CD1c-positive myeloid dendritic cell (primary cell): ENCODE data around the gene RCC2.

Experiments
- DNase-seq: peaks from one replicate; pipeline ENCODE4 v3.0.0-alpha.2; 2016; ENCODE audit errors: extremely low spot score

Gene RCC2

DNA sequence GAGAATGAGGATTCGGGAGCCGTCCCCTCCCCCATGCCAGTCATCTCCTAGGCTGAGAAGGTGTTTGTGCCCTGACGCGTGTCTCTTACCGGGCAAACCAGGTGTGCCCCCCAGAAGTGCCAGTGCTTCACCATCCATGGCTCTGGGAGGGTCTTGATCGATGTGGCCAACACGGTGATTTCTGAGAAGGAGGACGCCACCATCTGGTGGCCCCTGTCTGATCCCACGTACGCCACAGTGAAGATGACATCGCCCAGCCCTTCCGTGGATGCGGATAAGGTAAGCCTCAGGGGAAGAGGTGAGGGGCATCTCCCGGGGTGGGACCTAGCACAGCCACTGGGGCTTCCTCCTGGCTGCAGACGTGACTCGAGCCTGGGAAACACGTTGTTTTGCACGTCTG is 66.5 kb downstream of the RCC2 start:
- DNase-seq, result no peak

DNA sequence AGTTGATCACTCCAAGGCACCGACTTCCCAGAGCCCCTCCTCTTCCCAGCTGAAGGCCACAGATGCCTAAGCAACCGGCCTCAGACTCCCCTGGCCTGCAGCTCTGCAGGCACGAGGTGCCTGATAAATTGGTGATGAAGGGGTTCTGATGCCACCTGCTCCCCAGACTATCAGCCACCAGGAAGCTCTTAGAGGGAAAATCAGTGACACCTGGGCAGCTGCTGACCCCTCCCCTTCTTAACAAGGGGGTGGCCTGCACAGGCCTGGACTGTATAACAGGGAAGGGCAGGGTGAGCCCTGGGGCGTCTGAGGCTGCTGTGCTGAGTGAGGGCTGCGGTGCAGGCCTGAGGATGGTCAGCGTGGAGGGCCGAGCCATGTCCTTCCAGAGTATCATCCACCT is 67.6 kb downstream of the RCC2 start, which contains the start of gene PADI6:
TSS of gene PADI6 (plus strand) at position 301 of the 400 bp plus-strand sequence. CDS start at position 351, 50 bp downstream.
- DNase-seq, result no peak

DNA sequence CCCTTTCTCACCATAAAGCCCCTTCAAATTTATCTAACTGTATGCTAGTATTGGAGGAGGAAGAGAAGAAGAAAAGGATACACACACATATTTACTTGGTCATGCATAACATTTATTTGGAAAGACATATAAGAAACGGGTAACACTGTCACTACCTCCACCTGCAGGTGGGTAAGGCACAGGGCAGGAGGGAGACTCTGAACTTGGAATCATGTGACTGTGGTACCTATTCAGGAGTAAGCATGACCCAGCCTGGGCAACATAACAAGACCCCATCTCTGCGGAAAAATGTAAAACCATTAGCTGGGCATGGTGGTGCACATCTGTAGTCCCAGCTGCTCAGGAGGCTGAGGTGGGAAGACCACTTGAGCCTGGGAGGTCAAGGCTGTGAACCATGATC is 68.9 kb downstream of the RCC2 start:
- no peak for DNase-seq

DNA sequence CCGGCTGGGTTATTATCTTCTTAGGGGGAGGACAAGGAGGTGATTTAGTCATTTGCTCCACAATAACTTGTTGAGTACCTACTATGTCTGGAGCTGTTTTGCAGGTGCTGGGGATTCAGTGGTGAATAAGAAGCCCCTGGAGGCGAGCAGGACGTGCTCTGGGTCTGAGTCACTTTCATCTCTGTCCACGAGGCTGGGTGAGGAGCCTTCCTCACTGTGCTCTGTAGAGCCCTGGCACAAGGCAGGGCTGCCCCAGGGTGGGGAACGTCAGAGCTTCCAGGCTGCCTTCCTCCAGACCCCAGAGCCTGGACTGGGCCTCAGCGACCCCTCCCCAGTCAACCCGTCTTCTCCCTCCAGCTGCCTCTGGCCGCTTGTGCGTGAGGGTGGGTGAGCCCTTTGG is 70.0 kb downstream of the RCC2 start:
- DNase-seq, result no peak

DNA sequence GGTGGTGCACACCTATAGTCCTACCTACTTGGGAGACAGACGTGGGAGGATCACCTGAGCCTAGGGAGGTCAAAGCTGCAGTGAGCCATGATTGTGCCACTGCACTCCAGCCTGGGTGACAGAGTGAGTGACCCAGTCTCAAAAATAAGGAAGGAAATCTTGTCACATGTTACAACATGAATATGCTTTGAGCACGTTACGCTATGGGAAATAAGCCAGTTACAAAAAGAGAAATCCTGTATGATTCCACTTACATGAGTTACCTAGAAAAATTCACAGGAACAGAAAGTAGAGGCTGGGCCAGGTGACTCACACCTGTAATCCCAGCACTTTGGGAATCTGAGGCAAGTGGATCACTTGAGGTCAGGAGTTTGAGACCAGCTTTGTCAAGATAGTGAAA is 74.2 kb downstream of the RCC2 start:
- peak; percentile 68 for DNase-seq

DNA sequence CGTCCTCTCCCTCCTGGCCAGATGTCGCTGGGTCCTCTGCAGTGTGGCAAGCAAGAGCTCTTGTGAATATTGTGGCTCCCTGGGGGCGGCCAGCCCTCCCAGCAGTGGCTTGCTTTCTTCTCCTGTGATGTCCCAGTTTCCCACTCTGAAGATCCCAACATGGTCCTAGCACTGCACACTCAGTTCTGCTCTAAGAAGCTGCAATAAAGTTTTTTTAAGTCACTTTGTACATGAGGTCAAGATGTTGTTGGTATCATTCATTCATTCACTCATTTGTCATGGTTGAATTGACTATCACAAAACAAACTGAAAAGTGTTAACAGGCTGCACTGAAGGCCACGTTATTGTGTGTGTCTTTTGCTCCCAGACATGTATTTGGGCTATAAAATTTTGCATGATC is 75.7 kb downstream of the RCC2 start:
- DNase-seq, result no peak

DNA sequence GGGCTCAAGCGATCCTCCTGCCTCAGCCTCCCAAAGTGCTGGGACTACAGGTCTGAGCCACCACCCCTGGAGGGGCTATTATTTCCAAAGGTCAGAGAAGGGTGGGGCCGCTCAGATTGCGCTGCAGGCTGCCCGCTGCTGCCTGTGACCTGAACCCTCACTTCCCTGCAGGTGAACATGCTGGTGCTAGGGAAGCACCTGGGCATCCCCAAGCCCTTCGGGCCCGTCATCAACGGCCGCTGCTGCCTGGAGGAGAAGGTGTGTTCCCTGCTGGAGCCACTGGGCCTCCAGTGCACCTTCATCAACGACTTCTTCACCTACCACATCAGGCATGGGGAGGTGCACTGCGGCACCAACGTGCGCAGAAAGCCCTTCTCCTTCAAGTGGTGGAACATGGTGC is 76.1 kb downstream of the RCC2 start:
- DNase-seq, result no peak

DNA sequence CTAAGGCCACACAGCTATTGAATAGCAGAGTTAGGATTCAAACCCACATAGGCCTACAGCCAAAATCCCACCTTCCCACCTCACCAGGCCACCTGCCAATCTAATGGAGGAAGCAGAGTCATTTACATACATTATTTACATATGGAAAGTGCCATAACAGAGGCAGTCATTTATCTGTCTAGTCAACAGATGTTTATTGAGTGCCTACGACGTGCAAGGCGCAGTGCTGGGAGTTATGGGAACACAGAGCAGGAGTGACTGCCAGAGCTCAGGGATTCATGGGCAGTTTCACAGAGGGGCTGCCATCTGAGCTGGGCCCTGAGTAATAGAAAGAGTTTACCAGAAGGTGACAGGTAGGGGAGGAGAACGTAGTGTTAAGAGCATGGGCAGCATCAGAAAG is 77.8 kb downstream of the RCC2 start:
- no peak for DNase-seq

DNA sequence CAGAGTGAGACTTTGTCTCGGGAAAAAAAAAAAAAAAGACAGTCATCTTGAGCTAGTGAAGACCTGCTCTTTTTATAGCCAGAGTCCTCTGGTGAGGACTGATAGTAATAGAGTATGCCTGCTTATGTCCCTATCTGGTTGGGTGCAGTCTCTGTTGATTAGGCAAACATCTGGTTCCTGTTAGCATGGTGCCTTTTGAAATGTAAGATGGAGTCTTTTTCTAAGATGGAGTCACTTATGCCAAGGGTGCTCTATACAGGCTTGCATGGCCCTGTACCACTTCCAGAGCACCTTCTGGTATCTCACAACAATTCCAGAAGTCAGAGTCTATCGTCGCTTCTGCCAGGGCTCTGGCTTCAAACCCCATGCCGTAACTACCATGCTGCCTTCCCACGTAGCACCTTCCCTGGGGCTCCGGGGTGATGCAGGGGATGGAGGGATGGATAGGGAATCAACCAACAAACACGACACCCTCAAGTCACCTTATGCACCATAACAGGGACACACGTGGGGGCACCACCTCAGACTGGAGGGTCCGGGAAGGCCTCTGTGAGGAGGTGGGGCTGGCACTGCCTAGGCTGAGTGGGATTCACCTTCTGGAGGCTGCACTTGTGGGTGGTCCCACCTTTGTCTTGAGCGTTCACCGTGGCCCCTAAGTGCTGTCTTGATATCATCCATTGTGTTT is 79.1 kb downstream of the RCC2 start:
- DNase-seq, result no peak

DNA sequence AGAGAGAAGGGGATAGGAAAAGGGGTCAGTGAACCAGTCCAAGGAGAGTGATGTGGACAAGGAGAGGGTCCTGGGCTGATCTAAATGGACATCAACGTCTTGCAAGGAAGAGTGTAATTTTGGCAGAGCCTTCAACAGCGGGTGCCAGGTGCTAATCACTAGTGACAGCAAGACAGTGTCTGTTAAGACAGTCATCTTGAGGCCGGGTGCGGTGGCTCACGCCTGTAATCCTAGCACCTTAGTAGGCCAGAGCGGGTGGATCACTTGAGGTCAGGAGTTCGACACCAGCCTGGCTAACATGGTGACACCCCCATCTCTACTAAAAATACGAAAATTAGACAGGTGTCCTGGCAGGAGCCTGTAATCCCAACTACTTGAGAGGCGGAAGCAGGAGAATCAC is 79.7 kb downstream of the RCC2 start:
- no peak for DNase-seq

DNA sequence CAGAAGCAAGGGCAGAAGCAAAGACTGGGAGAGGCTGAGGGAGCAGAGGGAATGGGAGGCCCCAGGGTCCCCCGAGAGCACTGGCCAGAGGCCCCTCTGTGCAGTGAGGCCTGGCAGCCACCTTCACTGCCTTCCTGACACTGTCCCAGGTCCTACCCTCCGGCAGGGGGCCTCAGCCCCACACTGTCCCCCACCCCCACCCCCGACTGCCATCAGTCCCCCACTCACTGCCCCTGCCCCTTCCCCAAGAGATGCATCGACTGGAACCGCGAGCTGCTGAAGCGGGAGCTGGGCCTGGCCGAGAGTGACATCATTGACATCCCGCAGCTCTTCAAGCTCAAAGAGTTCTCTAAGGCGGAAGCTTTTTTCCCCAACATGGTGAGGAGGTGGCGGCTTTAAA is 80.4 kb downstream of the RCC2 start:
- DNase-seq, result no peak

DNA sequence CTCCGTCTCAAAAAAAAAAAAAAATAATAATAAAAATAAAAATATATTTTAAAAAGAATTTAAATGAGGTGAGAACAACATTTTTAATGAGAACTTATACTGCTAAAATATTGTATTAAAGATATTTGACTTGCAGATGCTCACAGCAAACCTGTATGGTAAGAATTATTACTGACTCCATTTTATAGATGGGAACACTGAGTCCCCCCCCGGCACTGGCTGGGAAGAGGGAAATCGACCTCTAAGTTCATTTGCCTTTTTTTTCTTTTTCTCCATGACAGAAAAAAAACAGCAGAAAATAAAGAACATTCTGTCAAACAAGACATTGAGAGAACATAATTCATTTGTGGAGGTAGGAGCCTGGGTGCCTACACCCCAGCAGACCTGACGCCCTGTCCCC is 80.9 kb downstream of the RCC2 start:
- DNase-seq, result no peak
